HG03521 (cell line): ENCODE data around the gene TEX22.

Experiments used
- ATAC-seq: cut with Tn5 transposase; IDR thresholded peaks from one replicate; pipeline ENCODE4 v1.9.1; 2021; ENCODE audit warnings: mild to moderate bottlenecking, moderate library complexity; ENCODE audit not compliant: unreplicated experiment

TEX22 gene

DNA sequence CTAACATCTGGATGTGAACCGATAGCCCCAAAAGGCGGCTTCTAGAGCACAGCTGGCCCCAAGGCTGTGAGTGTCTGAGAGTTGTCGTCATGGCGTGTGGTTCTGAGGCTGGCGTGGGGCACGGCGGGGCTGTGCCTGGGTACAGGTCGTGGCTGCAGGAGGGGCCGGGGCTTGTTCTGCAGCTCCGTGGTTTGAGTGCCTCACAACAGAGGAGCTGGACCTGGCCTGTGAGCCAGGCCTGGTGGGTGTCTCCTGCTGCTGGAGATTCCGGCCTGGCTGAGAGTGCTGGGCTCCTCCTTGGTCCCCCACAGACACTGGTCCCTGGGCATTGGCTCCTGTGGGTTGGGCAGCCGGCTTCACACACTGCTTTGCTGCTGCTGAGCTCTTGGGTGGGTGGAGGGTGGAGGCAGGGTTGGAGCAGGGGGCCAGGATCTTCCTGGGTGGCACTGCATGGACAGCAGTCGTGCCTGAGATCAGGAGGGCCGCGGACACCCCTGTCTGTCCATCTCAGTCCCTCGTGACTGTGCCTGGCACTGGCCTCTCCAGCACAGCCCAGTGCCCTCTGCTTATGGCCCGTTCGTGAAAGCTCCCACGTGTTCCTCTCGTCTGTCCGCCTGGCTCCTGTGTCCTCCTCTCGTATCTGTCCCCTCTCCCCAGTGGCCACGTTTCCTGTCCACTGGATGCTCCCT lies 31.8 kb upstream of the TEX22 start:
- no peak for ATAC-seq

GRCh38 chr14:105367116-105368031 lies 31.0 kb upstream of the TEX22 start:
- no peak for ATAC-seq

DNA sequence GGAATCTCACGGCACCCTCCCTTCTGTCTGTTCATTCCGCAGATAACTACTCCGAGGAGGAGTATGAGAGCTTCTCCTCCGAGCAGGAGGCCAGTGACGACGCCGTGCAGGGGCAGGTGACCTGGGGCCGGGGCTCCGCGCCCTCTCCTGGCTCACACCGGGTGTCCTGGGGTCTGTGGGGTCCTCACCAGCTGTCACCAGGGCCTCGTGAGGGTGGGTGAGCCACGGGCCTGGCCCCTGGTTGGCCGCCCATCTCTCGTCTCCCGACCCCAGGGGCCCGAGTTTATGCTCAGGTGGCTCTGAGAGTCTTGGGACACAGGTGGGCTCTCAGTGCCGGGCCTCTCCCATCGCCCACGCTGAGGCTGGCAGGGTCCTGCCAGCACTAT lies 30.3 kb upstream of the TEX22 start:
- no peak for ATAC-seq

- ATAC-seq: no peak
Measured at GRCh38 chr14:105368426-105368825, 29.9 kb upstream of the TEX22 start.

GRCh38 chr14:105368910-105369652 lies 29.3 kb upstream of the TEX22 start:
- ATAC-seq: no peak

DNA sequence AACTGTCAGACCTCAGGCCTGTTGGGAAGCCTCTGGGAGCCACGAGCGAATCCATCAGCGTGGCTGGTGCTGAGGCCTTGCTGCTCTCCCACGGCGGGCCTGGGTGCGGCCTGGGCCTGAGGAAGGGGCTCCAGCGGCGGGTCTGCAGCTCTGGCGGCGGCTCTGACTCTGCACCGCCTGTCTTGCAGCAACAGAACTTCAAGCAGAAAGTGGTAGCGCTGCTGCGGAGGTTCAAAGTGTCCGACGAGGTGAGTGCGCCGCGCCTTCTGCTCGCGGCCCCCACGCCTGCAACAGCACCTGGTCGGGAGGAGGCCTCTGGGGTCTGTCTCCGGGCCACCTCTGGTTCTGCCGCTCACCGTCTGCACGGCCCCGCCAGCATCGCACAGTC lies 28.7 kb upstream of the TEX22 start:
- ATAC-seq: no peak

GRCh38 chr14:105374389-105374788 lies 23.9 kb upstream of the TEX22 start:
- no peak for ATAC-seq

GRCh38 chr14:105375635-105376057 lies 22.7 kb upstream of the TEX22 start:
- ATAC-seq: no peak

DNA sequence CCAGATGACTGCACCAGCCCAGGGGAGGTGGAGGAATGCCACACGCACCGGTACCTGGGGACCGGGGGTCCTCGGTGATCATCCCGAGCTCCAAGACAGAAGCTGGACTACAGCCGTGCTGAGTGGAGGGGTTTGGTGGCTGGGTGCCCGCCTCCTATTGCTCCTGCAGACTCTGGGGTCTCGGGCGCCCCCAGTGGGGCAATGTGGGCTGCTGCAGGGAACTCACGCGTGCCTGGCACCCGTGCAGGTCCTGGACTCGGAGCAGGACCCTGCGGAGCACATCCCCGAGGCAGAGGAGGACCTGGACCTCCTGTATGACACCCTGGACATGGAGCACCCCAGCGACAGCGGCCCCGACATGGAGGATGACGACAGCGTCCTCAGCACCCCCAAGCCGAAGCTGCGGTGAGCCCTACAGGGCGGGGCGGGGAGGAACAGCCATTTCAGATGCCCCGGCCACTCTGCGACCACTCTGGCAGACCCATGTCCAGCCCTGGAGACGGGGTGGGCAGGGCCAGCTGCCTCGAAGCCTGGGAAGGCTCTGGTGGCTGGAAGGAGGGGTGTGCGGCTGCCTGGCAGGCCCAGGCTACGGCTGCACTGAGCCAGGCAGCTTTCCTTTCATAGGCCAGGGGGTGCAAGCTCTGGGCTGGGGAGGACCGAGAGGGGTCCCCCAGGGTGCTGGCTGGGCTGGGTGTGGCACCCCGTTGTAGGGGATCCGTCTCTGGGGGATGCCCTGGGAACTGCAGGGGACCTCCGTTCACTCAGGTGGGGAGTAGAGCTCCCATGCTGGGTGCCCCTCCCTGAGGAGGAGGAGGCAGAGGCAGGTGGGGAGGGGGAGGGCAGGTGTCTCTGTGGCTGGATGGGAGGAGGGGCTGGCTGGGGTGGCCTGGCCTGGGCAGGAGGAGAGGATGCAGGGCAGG lies 21.6 kb upstream of the TEX22 start:
- ATAC-seq: no peak

- no peak for ATAC-seq
Measured at GRCh38 chr14:105377555-105378182, 20.7 kb upstream of the TEX22 start.

DNA sequence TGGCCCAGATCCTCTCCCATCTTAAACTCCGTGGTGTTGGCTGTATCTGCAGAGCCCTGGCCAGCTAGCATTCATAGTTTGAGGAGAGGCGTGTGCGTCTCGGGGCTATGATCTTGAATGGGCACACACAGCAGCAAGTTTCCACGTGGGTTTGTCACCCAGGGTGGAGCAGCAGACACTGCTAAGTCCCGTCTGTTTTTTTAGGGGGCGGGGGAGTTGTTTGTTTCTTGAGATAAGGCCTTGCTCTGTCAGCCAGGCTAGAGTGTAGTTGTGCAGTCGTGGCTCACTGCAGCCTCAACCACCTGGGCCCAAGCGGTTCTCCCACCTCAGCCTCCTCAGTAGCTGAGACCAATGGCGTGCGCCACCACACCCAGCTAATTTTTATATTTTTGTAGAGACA lies 20.1 kb upstream of the TEX22 start:
- no peak for ATAC-seq

GRCh38 chr14:105378873-105379685 lies 19.3 kb upstream of the TEX22 start:
- ATAC-seq: no peak

DNA sequence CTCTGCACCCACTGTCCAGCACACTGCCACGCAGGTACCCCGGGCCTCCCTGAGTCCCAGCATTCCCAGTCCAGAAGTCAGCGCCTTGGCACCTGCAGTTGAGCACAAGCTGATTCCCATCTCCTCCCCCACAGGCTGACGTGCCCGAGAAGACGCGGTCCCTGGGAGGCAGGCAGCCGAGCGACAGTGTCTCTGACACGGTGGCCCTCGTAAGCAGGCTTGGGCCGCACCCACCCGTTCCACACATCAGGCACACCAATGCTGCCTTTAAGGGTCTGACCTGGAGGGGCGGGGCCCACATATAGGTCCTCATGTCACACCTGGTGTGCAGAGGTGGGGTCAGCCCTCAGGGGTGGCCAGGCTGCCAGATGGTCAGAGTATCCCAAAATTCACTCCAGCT lies 18.4 kb upstream of the TEX22 start:
- ATAC-seq: no peak

- ATAC-seq: no peak
Measured at GRCh38 chr14:105380756-105381155, 17.6 kb upstream of the TEX22 start.

- ATAC-seq: no peak
Measured at GRCh38 chr14:105381446-105382342, 16.6 kb upstream of the TEX22 start.

GRCh38 chr14:105382343-105383082 lies 15.8 kb upstream of the TEX22 start:
- ATAC-seq: no peak

DNA sequence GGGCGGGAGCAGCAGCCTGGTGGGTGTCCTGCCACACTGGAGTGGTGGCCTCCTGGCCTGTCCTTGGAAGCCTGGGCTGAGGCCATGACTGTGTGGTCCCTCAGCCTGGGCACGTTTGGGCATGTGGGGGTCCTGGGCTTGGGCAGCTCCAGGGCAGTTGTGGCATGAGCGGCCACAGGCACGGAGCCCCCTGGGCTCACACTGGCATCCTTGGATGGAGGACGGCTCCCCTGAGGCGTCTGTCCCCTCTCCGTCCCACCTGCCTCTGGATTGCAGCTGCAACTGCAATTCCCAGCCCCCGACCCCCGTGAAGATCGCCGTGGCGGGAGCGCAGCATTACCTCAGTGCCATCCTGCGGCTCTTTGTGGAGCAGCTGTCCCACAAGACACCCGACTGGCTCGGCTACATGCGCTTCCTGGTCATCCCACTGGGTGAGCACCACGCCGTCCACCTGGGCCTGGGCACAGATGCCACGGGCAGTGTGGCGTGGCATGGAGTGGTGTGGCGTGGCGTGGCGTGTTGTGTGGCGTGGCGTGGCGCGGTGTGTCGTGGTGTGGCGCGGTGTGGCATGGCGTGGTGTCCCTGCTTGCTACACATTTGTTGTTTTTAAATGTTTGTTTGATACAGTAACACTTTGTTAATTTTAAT lies 15.1 kb upstream of the TEX22 start:
- no peak for ATAC-seq
